RCC 7860 (cell line): Measurements from ENCODE around the gene CCDC74A.
"Not testable (repeated sequence)": the region's sequence is repeated elsewhere in the genome, so short reads cannot be mapped to it uniquely, and the experiment has no call there.

Experiments
- DNase-seq: peaks from one replicate; pipeline ENCODE4 v3.0.0-alpha.2; 2015; ENCODE audit warnings: low spot score
- FAIRE-seq: peaks from 2 replicates; lab custom pipeline; 2012; peaks lifted over from hg19 to GRCh38; lab: Jason Lieb, UNC

Gene CCDC74A

DNA sequence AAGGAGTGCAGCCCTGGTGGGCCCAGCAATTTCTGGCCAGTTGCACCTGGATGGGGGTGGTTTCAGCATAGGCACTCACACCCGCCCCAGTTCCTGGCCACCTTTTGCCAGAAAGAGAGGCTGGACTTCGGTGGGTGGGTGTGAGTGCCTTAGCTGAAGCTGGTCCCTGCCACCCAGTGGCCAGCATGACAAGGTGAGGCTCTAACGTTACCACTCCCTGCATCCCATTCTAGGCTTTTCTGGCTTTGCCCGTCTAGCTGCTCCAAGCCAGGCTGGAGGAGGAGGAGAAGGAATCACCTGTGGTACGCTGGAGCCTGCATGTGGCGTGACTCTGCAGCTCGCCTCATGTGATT, 17.1 kb downstream of the CCDC74A start:
- DNase-seq, FAIRE-seq: not testable (repeated sequence)

DNA sequence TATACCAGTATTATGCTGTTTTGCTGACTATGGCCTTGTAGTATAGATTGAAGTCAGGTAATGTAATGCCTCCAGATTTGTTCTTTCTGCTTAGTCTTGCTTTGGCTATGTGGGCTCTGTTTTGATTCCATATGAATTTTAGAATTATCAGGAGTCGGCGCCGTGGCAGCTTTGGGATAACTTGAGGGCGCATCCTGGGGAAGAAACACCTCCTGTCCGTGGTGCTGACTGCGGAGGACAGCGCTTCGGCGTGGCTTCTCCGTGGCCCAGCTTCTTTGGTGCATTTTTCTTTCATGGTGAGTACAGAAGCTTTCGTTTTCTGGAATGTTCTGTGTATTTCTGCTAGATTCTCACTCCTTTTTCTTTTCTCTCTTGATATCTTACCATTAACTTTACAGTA, 25.2 kb downstream of the CCDC74A start:
- FAIRE-seq: no peak

DNA sequence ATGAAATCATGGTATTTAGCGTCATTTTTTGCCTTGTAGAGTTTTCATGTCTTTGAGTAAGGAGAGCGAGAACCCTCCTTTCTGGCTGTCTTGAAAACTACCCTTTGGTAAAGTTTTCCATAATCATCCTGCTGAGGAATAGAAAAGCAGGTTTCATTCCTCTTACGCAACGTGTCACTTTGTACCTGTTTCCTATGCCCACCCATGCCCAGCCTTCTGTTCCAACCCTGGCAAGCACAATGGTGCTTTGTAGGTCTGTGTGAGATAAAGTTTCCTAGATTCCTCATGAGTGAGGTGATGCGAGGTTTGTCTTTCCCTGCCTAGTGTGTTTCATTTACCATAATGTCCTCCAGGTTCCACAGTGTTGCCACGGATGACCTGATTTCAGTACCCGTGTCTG, 29.3 kb downstream of the CCDC74A start:
- FAIRE-seq (no peak), DNase-seq (no peak)

More for the DNA sequence above, 25.2 kb downstream of the CCDC74A start:
- DNase-seq: no peak

DNA sequence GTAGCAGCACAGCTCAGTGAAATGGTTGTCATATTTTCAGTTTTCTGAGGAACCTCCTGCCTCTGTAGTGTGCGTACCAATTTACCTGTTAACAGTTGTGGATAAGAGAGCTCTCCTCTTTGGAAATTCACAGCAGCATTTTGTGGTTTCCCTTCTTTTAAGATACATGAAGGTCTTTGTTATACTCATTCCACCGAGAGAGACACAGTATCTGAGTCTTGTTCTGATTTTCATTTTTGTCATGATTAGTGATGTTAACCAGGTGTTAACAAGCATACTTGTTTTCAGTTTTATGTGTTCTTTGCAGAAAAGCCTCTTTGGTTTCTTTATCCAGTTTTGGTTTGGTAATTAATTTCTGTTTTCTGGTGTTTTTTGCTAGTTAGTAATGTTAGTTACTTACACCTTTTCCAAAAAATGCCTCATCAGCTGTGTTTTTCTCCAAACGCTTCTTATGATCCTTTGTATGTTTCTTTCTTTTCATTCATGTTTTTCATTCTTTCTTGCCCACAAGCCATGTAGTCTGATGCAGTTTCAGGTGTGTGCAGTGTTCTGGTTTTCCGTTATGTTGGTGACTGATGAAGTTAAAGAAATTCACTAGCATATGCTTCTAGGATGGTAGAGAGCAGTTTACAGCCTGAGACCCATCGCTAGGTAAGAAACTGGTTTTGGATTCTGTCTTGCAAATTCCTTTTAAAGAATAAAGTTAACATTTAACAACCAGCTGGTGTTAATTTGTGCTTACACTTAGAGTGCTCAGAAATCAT, 30.1 kb downstream of the CCDC74A start:
- DNase-seq (no peak), FAIRE-seq (no peak)

DNA sequence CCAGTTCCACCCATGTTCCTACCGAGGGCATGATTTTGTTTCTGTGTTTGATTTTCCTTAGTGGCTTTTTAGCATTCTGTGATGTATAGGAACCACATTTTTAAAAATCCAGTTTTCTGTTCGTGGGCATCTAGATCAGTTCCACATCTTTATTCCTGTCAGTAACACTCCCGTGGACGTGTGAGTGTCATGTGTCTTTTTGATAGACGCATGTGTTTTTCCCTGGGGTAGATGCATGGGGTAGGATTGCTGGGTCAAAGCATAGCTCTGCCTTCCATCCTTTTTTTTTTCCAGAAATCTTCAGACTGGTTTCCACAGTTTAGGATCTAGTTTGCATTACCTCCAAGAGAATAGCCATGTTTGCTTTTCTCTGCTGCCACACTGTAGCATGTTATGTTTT, 38.7 kb downstream of the CCDC74A start:
- DNase-seq (no peak), FAIRE-seq (no peak)

DNA sequence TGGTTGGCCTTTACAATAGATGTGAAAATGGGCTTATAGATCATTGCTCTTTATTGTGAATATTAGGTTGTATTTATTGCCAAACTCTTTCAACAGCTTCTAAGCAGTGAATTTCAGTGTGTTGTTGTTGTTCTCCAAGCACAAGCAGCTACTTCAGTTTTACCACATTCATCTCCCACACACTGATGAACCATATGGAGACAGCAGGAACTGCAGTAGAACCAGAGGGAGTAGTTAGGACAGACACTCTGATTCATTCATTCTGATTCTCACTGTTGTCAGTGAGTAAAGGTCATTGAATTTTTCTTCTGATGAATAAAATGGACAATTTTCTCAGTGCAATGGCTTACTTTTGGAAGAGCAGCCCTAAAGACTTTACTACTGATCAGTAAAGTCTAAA, 40.2 kb downstream of the CCDC74A start:
- FAIRE-seq (no peak), DNase-seq (no peak)

DNA sequence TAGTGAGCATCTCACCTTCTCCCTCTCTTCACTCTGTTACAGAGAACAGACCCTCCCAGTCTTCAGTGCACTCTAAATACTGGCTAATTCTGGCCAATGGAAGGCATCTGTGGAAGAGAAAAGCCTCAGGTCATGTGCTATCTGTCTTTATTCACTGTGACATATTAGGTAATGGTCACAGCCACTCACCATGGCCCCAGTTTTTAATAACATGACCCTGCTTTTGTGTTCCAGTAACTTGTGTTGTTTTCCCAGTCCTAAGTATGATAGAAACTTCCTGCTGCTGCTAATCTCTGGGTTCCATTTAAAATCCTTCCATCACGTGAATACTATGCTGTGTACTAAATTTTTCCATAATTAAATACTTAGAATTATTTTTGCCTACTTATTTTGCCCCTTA, 40.7 kb downstream of the CCDC74A start:
- FAIRE-seq: not testable (repeated sequence)

DNA sequence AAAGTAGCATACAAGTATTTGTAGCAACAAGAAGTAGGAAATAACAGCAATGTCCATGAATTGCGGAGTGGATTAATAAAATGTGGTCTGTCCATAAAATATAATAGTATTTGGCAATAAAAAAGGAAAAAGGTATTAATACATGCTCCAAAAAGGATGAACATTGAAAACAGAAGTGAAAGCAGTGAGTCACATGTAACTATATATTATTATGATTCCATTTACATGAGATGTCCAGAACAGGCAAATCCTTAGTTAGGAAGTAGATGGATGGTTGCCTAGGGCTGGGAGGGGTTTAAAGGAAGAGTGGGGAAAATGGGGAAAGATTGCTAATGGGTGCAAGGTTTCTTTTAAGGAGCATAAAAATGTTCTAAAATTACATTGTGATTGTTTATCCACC, 44.5 kb downstream of the CCDC74A start:
- DNase-seq: no peak

More for the DNA sequence above, 40.7 kb downstream of the CCDC74A start:
- DNase-seq: not testable (repeated sequence)

DNA sequence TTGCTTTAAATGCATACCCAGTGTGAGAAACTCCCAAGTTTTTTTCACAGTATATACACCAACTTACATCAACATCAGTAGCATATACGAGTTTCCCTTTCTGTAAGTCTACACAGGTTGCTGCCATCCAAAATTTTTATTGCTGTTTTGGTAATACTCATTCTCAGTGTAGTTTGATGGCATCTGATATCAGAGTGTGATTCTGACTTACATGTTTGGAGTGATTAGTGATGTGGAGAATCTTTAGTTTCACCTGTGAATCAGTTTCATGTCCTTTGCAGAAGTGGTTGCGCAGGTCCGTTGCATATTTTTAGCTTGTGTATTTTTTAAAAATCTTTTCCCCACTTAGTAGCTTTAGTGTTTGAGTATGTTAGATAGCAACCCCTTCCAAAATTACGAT, 50.1 kb downstream of the CCDC74A start:
- no peak for DNase-seq
- FAIRE-seq: no peak

More for the DNA sequence above, 44.5 kb downstream of the CCDC74A start:
- no peak for FAIRE-seq

DNA sequence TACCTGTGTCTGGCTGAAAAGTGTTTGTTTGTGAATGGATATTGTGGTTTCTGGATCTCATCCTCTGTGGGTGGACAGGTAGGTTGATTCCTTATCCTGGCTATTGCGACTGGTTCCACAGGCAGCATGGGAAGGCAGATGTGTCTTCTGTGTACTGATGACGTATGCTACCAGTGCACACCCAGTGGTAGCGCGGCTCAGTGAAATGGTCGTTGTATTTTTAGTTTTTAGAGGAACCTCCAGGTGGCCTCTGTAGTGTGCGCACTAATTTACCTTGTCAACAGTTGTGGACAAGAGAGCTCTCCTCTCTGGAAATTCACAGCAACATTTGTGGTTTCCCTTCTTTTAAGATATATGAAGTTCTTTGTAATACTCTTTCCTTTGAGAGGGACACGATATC, 52.5 kb downstream of the CCDC74A start:
- FAIRE-seq: no peak

More for the DNA sequence above, 52.5 kb downstream of the CCDC74A start:
- DNase-seq: no peak
